HepG2 (cell line): ENCODE measurements around the gene SYVN1.

Experiments used
- BRD4 ChIP-seq: sonication (generic); formaldehyde crosslinking; IDR thresholded peaks from 2 replicates; pipeline ENCODE4 v1.4.0; 2020; ENCODE audit warnings: missing genetic modification reagents
- CTCF ChIP-seq: sonication (generic); formaldehyde crosslinking; IDR thresholded peaks from 2 replicates; pipeline ENCODE4 v1.5.0; 2020; ENCODE audit warnings: mild to moderate bottlenecking, missing genetic modification reagents, moderate library complexity
- FLYWCH1 ChIP-seq: sonication (generic); formaldehyde crosslinking; IDR thresholded peaks from 2 replicates; pipeline ENCODE4 v1.8.1; 2023; ENCODE audit warnings: mild to moderate bottlenecking, missing genetic modification reagents
- MAFF ChIP-seq: IDR thresholded peaks from 2 replicates; pipeline ENCODE4 v1.6.1; 2011; ENCODE audit warnings: low read depth, low read length, improper control_type of control experiment
- MXD4 ChIP-seq: IDR thresholded peaks from 2 replicates; pipeline ENCODE4 v1.6.1; 2016; ENCODE audit warnings: mild to moderate bottlenecking, missing biosample characterization, missing genetic modification reagents
- SIN3A ChIP-seq: IDR thresholded peaks from 2 replicates; pipeline ENCODE4 v1.6.1; 2011; ENCODE audit warnings: low read depth, mild to moderate bottlenecking, control low read depth, low read length, borderline replicate concordance
- SMAD1 ChIP-seq: sonication (generic); formaldehyde crosslinking; IDR thresholded peaks from 2 replicates; pipeline ENCODE4 v1.4.0; 2020; ENCODE audit warnings: missing genetic modification reagents, low read depth, mild to moderate bottlenecking, borderline replicate concordance
- SRSF9 ChIP-seq: fragments of 200-400 bp; formaldehyde crosslinking; IDR thresholded peaks from 2 replicates; pipeline ENCODE4 v1.6.1; 2018; ENCODE audit warnings: borderline replicate concordance, mild to moderate bottlenecking, low read depth, low read length; ENCODE audit not compliant: insufficient read depth, poor library complexity, severe bottlenecking
- SRY ChIP-seq: sonication (generic); formaldehyde crosslinking; IDR thresholded peaks from 2 replicates; pipeline ENCODE4 v1.8.0; 2022; ENCODE audit warnings: mild to moderate bottlenecking, missing genetic modification reagents
- ZNF142 ChIP-seq: sonication (generic); formaldehyde crosslinking; IDR thresholded peaks from 2 replicates; pipeline ENCODE4 v1.4.0; 2020; ENCODE audit warnings: missing genetic modification reagents
- ZNF609 ChIP-seq: sonication (generic); formaldehyde crosslinking; IDR thresholded peaks from 2 replicates; pipeline ENCODE4 v1.4.0; 2020; ENCODE audit warnings: mild to moderate bottlenecking, missing genetic modification reagents, borderline replicate concordance
- ZNF674 ChIP-seq: sonication (generic); formaldehyde crosslinking; IDR thresholded peaks from 2 replicates; pipeline ENCODE4 v1.5.0; 2020; ENCODE audit warnings: low read depth, mild to moderate bottlenecking, missing genetic modification reagents
- ZNF747 ChIP-seq: sonication (generic); formaldehyde crosslinking; IDR thresholded peaks from 2 replicates; pipeline ENCODE4 v1.8.1; 2023; ENCODE audit warnings: missing genetic modification reagents, mild to moderate bottlenecking, borderline replicate concordance
- ZNF780A ChIP-seq: sonication (generic); formaldehyde crosslinking; IDR thresholded peaks from 2 replicates; pipeline ENCODE4 v1.8.0; 2022; ENCODE audit warnings: mild to moderate bottlenecking, missing genetic modification reagents, moderate library complexity

GRCh38 chr11:65090628-65091027 is 43.7 kb downstream of the SYVN1 start:
- TF ChIP-seq MAFF: no peak
- TF ChIP-seq ZNF780A (CRISPR knock-in tag): no peak
- no peak for TF ChIP-seq ZNF674 (CRISPR knock-in tag)
- TF ChIP-seq SRY (CRISPR knock-in tag): no peak
- TF ChIP-seq ZNF142: no peak
- TF ChIP-seq ZNF747 (CRISPR knock-in tag): no peak
- TF ChIP-seq SIN3A: no peak
- no peak for TF ChIP-seq MXD4
- no peak for TF ChIP-seq SRSF9
- no peak for TF ChIP-seq BRD4
- no peak for TF ChIP-seq CTCF (CRISPR knock-in tag)
- TF ChIP-seq SMAD1 (CRISPR knock-in tag): no peak
- no peak for TF ChIP-seq ZNF609
- TF ChIP-seq FLYWCH1 (CRISPR knock-in tag): no peak
